Pancreas (tissue), 10 donors: Measurements from ENCODE around the gene LSM7. TPM values are rescaled to one million over a fixed set of nuclear protein-coding genes. Genes with fewer than 3 reads are reported as not detected.

Experiments used
- ATAC-seq, 4 donors: fragments of 200-7000 bp; cut with Tn5 transposase; one replicate each; pipeline versions ENCODE4 v1.8.0 to v1.9.1; 2020; ENCODE audit warnings: mild to moderate bottlenecking in 4 of 4, moderate library complexity in 4 of 4
- DNase-seq, 6 donors: peaks; one replicate each; pipeline ENCODE4 v3.0.0-alpha.2; 2020
- FAIRE-seq: peaks from 2 replicates; lab custom pipeline; 2012; peaks lifted over from hg19 to GRCh38; lab: Jason Lieb, UNC
- H3K27ac ChIP-seq, 4 donors: fragments of 200-600 bp; sonication (generic); 1 replicate in 3 of 4; 2 replicates in 1 of 4; pipeline versions ENCODE4 v1.5.0 to v1.8.0; 2020
- H3K27me3 ChIP-seq, 4 donors: fragments of 200-600 bp; one replicate each; pipeline ENCODE4 v1.8.0; 2021
- H3K36me3 ChIP-seq, 3 donors: fragments of 200-600 bp; sonication (generic) in 1 of 3; one replicate each; pipeline versions ENCODE4 v1.5.0 to v1.8.0; 2020 to 2021
- H3K4me1 ChIP-seq, 3 donors: fragments of 200-600 bp; one replicate each; pipeline ENCODE4 v1.8.0; 2021
- H3K4me3 ChIP-seq, 4 donors: fragments of 200-600 bp; sonication (generic) in 2 of 4; one replicate each; pipeline versions ENCODE4 v1.5.0 to v1.8.0; 2020 to 2021
- H3K9me3 ChIP-seq, 4 donors: fragments of 200-600 bp; one replicate each; pipeline ENCODE4 v1.8.0; 2021
- CTCF ChIP-seq, 4 donors: fragments of 200-600 bp; sonication (generic) in 3 of 4; IDR thresholded peaks; one replicate each; pipeline versions ENCODE4 v1.5.0 to v1.8.0; 2021; ENCODE audit warnings: antibody characterized with exemption in 4 of 4
- WGBS, 2 donors: extraction: QIAGEN DNeasy Blood & Tissue Kit; methylation state at CpG; one replicate each; pipeline ENCODE4 v1.1.7; 2013; 5-methylcytosine and 5-hydroxymethylcytosine counted together
- intact Hi-C, 3 donors: fragments of 100-400 bp; cut with DNase I; formaldehyde crosslinking; loops; one replicate each; pipeline versions ENCODE4 v1.11.1 to v1.14.2; 2022
- polyA plus RNA-seq, 2 donors: library from polyadenylated mRNA; stranded (reverse); fragments of 200-250 nt; gene quantifications; one replicate each; pipeline ENCODE4 v1.2.3, GENCODE V29; 2013
- total RNA-seq, 6 donors: library from RNA; stranded (reverse); fragmentation: NEBNext Ultra II Directional in 4 of 6; extraction: Animal tissue kit (Norgen Biotek cat#: 25700) in 4 of 6; gene quantifications; one replicate each; pipeline versions ENCODE4 v1.2.1 to v1.2.4, GENCODE V29; 2021 to 2023
- donor health status: healthy with polysubstance abuse.
- donor health status: DM: no; HTN: no; CAD: no; lungs with moderate emphysema.
- donor health status: DM: no; HTN: no; CAD: no.
- donor health status: control.
- donor health status: control.
- donor health status: Bipolar disorder and iron deficiency.
- donor health status: DM: yes; HTN: yes; CAD: no.
- donor health status: DM: no; HTN: no; CAD: no.
- donor health status: DM: no; HTN: no; CAD: no.
- donor health status: DM: yes; HTN: yes; CAD: no.

LSM7 gene
- total RNA-seq (10 to 100 TPM; 18.3 to 36.4 (median 26.4) TPM), polyA plus RNA-seq (100 to 1,000 TPM; 147 to 170 TPM)

- peak within 1 kb of the TSS; percentile 67 to 78 (median 71) for H3K27ac ChIP-seq
- peak within 1 kb of the TSS; percentile 85 to 99 (median 98) for H3K4me3 ChIP-seq
- ATAC-seq (peak; percentile 77 to 89 (median 87)), FAIRE-seq (no peak), DNase-seq (peak; percentile 82 to 97 (median 92))
- no peaks in the 10 kb centered on the region for H3K27me3 ChIP-seq
- TF ChIP-seq CTCF (IDR thresholded peaks at IDR 0.05), result no peak
- H3K36me3 ChIP-seq, result no peaks in the 10 kb centered on the region
- peaks cover 33 to 49% (median 36%) of the 10 kb centered on the region in 3 donors for H3K4me1 ChIP-seq
- 0% methylated on average over 68 to 89 of the region's 89 CpGs for WGBS, 2 donors
- intact Hi-C loops, result no loop called here
- H3K9me3 ChIP-seq, result no peaks in the 10 kb centered on the region
Measured at GRCh38 chr19:2328401-2329148, at the start of gene LSM7, which contains the start of gene SPPL2B. LSM7 (minus strand) TSS chr19:2328586; CDS start chr19:2328566, 20 bp downstream. SPPL2B (plus strand) TSS chr19:2328684; CDS start chr19:2328710, 26 bp downstream.

- intact Hi-C loops, result no loop called here
- no peaks in the 10 kb centered on the region for H3K9me3 ChIP-seq
- DNase-seq (no peak), ATAC-seq (no peak), FAIRE-seq (no peak)
- no peaks in the 10 kb centered on the region for H3K4me1 ChIP-seq
- H3K36me3 ChIP-seq, result no peaks in the 10 kb centered on the region
- WGBS, 2 donors, result 75 to 83% methylated on average over 15 of the region's 15 CpGs
- TF ChIP-seq CTCF (IDR thresholded peaks at IDR 0.05), result no peak
- H3K27ac ChIP-seq, result no peak overlapping the region
- H3K4me3 ChIP-seq, result no peak overlapping the region
- H3K27me3 ChIP-seq, result no peaks in the 10 kb centered on the region
Measured at GRCh38 chr19:2376784-2377519, 48.6 kb upstream of the LSM7 start.

GRCh38 chr19:2375353-2376121 is 47.2 kb upstream of the LSM7 start:
- no peak for FAIRE-seq
- no peaks in the 10 kb centered on the region for H3K9me3 ChIP-seq
- WGBS, 2 donors, result 74 to 75% methylated on average over 7 of the region's 7 CpGs

GRCh38 chr19:2374808-2375207 is 46.4 kb upstream of the LSM7 start:
- FAIRE-seq, result no peak
- intact Hi-C loops, result no loop called here

More at GRCh38 chr19:2375353-2376121, 47.2 kb upstream of the LSM7 start:
- H3K27ac ChIP-seq, result no peak overlapping the region
- ATAC-seq (no peak), DNase-seq (no peak)
- intact Hi-C loops, result no loop called here
- H3K36me3 ChIP-seq, result no peaks in the 10 kb centered on the region
- no peak for TF ChIP-seq CTCF (IDR thresholded peaks at IDR 0.05)
- no peaks in the 10 kb centered on the region for H3K27me3 ChIP-seq
- H3K4me1 ChIP-seq, result no peaks in the 10 kb centered on the region
- no peak overlapping the region for H3K4me3 ChIP-seq

More at GRCh38 chr19:2374808-2375207, 46.4 kb upstream of the LSM7 start:
- Histone ChIP-seq H3K9me3 (no peaks in the 10 kb centered on the region), H3K4me1 (no peaks in the 10 kb centered on the region), H3K27me3 (no peaks in the 10 kb centered on the region), H3K27ac (no peak overlapping the region), H3K36me3 (no peaks in the 10 kb centered on the region), H3K4me3 (no peak overlapping the region)
- 80 to 85% methylated on average over 13 of the region's 13 CpGs for WGBS, 2 donors
- TF ChIP-seq CTCF (IDR thresholded peaks at IDR 0.05), result no peak
- DNase-seq (no peak), ATAC-seq (no peak)
